Ramos (cell line): ENCODE measurements around the gene ARFGEF2.
"Not testable (repeated sequence)": the region's sequence is repeated elsewhere in the genome, so short reads cannot be mapped to it uniquely, and the experiment has no call there.

Experiments
- in situ Hi-C: fragments of 300-500 bp; cut with MboI; formaldehyde crosslinking; loops from one replicate; pipeline ENCODE4 v1.14.3; 2022; ENCODE audit warnings: low sequenced_read_pairs; ENCODE audit not compliant: unreplicated experiment

Gene ARFGEF2

GRCh38 chr20:48983423-48984400 lies 62.2 kb downstream of the ARFGEF2 start:
- in situ Hi-C loops = no loop called here

- in situ Hi-C loops = no loop called here
These were observed 63.2 kb downstream of the ARFGEF2 start for GRCh38 chr20:48984575-48985219.

DNA sequence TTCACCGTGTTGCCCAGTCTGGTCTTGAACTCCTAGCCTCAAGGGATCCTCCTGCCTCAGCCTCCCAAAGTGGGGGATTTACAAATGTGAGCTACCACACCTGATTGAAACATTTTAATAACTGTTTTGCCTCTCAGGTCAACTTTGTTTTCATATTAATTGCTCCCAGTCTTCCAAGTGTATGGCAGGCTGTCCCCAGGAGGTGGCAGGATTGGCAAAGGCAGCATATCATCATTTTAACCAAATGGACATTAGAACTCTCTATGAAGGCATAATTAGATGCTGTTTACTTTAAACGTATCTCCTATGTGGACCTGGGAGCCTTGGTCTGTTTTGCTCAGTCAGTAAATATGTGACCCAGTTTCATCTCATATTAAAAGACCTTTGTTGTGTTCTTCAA lies 65.4 kb downstream of the ARFGEF2 start:
- in situ Hi-C loops = no loop called here

DNA sequence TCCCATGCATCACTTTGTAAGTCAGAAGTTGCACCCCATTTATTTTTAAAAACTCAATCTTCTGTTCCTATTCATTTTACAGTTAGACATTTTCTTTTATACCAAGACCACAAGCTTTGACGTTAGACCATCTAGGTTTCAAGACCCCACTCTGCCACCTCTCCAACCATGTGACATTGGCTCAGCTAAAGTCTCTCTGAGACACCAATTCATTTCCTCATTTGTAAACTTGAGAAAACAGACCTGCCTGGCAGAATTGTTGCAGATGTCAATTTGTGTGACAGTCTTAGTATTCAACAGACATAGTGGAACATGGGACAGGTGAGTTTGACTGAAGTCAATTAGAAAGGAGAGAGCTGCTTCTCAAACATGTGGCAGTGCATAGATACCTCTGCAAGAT lies 69.0 kb downstream of the ARFGEF2 start:
- in situ Hi-C loops = no loop called here

- in situ Hi-C loops = no loop called here
These were observed 74.1 kb downstream of the ARFGEF2 start for GRCh38 chr20:48995589-48995988.

DNA sequence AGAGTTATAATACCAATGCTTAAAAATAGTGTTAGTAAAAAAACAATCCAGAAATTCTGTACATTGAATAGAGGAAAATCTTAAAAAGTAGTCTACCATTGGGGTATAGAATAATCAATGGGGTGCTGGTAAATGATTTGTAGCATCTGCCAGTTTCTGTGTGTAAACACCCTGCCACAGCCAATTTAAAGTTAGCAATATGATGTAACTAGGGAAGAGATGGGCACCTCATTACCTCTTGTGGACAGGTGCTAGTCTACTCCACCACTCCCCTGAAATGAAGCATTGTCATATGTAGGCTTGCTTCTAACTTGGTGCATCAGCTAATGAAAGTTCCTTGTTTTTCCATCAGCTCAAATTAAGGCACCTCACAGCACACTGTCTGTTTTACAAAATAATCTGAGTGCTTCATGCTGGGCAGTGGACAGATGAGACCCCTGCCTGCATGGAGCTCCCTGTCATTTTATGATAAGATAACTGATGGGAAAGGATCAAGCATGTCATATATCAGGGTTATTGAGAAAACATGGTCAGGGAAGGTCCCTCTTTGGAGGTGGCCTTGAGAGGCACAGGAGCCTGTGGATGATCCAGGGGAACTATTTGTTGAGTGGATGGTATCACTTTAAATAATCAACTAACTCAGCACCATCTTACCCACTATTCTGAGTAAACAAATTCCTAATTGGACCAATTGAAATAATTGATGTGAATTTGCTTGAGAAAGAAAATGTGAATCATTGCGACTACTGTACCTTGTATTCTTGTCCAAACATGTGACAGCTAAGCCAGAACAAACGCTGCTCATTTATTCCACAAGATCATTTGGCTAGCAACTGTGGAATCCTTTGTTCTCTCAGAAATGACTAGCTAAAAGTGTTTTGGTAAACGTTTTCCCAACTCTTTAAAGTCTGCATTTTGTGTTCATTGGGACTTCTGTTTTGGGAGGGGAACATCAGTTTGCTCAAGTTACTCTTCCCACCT lies 78.7 kb downstream of the ARFGEF2 start:
- in situ Hi-C loops = no loop called here

- in situ Hi-C loops = no loop called here
These were observed 80.2 kb downstream of the ARFGEF2 start for GRCh38 chr20:49001741-49002140.

DNA sequence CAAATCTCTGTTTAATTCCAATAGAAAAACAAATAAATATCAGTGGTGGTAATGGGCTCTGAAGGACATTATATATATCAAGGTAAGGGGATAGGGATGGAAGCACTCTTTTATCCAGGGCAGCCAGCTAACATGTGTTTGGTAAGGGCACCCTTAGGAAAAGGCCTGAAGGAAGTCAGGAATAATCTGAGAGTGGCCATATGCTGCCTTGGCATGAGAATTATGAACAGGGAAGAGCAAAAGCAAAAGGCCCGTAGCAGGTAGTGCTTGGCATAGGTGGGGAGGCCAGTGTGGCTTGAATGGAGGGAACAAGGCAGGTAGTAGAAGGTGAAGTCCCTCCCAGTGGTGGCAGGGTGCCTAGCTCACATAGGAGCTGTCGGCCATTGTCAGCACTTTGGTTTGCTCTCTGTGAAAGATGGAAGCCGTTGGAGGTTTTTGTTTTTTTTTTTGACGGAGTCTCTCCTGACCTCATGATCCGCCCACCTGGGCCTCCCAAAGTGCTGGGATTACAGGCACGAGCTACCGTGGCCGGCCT lies 85.0 kb downstream of the ARFGEF2 start:
- in situ Hi-C loops = no loop called here

GRCh38 chr20:49009899-49010631 lies 88.6 kb downstream of the ARFGEF2 start:
- in situ Hi-C loops = no loop called here

GRCh38 chr20:49024220-49024619 lies 102.7 kb downstream of the ARFGEF2 start:
- in situ Hi-C loops = no loop called here

- in situ Hi-C loops = not testable (repeated sequence)
These were observed 106.7 kb downstream of the ARFGEF2 start for GRCh38 chr20:49028177-49028576.

GRCh38 chr20:49028684-49029083 lies 107.2 kb downstream of the ARFGEF2 start:
- in situ Hi-C loops = no loop called here

GRCh38 chr20:49029203-49029602 lies 107.7 kb downstream of the ARFGEF2 start:
- in situ Hi-C loops = no loop called here

DNA sequence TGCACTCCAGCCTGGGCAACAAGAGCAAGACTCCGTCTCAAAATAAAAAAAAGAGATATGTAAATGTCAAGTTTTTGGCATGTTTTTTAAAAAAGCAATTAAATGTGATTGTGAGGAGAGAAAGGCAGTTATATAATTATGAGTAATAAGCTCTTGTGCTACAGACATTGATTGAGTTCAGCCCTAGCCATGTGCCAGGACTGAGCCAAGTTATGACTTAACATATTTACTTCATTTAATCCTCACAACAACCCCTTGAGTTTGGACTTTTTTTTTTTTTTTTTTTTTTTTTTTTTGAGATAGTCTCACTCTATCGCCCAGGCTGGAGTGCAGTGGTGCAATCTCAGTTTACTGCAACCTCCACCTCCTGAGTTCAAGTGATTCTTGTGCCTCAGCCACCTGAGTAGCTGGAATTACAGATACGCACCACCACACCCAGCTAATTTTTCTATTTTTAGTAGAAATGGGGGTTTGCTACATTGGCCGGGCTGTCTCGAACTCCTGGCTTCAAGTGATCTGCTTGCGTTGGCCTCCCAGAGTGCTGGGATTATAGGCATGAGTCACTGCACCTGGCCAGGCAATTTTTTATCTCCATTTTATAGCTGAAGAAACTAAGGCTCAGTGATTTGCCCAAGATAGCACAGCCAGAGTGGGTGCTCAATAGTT lies 109.6 kb downstream of the ARFGEF2 start:
- in situ Hi-C loops = no loop called here

GRCh38 chr20:49032455-49032854 lies 110.9 kb downstream of the ARFGEF2 start:
- in situ Hi-C loops = no loop called here

DNA sequence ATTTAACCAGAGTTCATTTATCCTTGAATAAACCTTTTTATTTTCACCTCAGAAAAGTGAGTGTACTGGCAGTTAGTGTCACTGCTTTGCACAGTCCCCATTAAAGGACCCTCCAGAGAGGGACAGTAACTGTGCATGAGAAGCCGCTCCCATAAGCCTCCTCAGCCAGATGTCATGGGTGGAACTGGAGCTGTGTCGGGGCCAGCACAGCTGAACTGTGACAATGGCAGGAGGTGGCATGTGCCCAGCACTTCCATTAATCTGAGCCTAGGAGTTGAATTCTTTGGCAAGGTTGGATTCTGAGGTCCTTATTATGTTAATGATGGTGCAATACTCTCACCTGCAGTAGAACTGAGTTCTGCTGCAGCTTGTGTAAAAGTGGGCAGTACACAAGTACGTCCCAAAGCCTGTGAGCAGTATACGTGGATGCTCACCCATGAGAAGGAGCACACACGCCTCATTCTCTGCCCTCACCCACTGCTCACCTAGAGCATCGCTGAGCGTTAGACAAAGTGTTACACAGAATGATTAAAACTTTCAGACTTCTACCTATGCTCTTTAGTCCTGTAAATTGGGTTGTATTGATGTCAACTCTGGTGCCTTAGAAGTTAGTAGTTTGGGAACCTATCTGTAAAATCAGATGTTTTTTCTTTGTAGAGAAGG lies 112.7 kb downstream of the ARFGEF2 start:
- in situ Hi-C loops = no loop called here

DNA sequence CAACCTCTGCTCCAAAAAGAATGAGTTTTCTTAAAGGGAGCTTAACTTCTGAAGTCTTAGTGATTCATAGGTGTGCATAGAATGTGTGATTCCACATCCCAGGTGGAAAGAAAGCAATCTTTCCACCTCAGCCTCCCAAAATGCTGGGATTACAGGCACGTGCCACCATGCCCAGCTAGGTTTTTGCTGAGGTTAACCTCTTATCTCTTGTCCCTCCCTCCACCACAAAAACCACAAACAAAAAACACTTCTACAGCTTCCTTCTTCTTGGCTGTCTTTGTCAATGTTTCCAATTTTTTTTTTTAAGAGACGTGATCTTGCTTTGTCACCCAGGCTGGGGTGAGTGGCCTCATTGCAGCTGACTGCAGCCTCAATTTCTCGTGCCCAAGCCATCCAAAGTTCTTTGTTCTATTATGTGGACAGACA lies 116.5 kb downstream of the ARFGEF2 start:
- in situ Hi-C loops = no loop called here

- in situ Hi-C loops = no loop called here
These were observed 118.3 kb downstream of the ARFGEF2 start for GRCh38 chr20:49039854-49040253.
